Glutamatergic neuron (in vitro differentiated cells): ENCODE data around the gene TUBB1. TPM values are rescaled to one million over a fixed set of nuclear protein-coding genes. Genes with fewer than 3 reads are reported as not detected.

Source experiments
- DNase-seq: peaks from one replicate; pipeline ENCODE4 v3.0.0; 2022
- H3K27ac Mint-ChIP-seq: one replicate; pipeline ENCODE4 v1.8.0; 2020; ENCODE audit warnings: mild to moderate bottlenecking, mixed read lengths, inconsistent platforms; ENCODE audit not compliant: unreplicated experiment
- H3K27me3 Mint-ChIP-seq: one replicate; pipeline ENCODE4 v1.8.0; 2020; ENCODE audit warnings: mild to moderate bottlenecking, moderate library complexity, mixed read lengths, inconsistent platforms; ENCODE audit not compliant: unreplicated experiment
- H3K36me3 Mint-ChIP-seq: one replicate; pipeline ENCODE4 v1.8.0; 2020; ENCODE audit warnings: mild to moderate bottlenecking, mixed read lengths, inconsistent platforms; ENCODE audit not compliant: unreplicated experiment
- H3K4me1 Mint-ChIP-seq: one replicate; pipeline ENCODE4 v1.8.0; 2020; ENCODE audit warnings: mild to moderate bottlenecking, low read depth, mixed read lengths, inconsistent platforms; ENCODE audit not compliant: unreplicated experiment
- H3K4me3 Mint-ChIP-seq: one replicate; pipeline ENCODE4 v1.8.0; 2020; ENCODE audit warnings: mild to moderate bottlenecking, mixed read lengths, inconsistent platforms; ENCODE audit not compliant: unreplicated experiment
- H3K9me3 Mint-ChIP-seq: one replicate; pipeline ENCODE4 v1.8.0; 2020; ENCODE audit warnings: mild to moderate bottlenecking, moderate library complexity, mixed read lengths, inconsistent platforms; ENCODE audit not compliant: unreplicated experiment
- CTCF ChIP-seq: fragments of 200-600 bp; sonication (generic); IDR thresholded peaks from one replicate; pipeline ENCODE4 v1.5.0; 2021; ENCODE audit not compliant: partially characterized antibody, unreplicated experiment
- total RNA-seq: library from RNA; stranded (reverse); fragmentation: NEBNext Ultra II Directional; extraction: Animal tissue kit (Norgen Biotek cat#: 25700); gene quantifications from one replicate; pipeline ENCODE4 v1.2.1, GENCODE V29; 2021; ENCODE audit not compliant: unreplicated experiment

The TUBB1 gene
- total RNA-seq, 1 donor from 2014 or later = not detected

DNA sequence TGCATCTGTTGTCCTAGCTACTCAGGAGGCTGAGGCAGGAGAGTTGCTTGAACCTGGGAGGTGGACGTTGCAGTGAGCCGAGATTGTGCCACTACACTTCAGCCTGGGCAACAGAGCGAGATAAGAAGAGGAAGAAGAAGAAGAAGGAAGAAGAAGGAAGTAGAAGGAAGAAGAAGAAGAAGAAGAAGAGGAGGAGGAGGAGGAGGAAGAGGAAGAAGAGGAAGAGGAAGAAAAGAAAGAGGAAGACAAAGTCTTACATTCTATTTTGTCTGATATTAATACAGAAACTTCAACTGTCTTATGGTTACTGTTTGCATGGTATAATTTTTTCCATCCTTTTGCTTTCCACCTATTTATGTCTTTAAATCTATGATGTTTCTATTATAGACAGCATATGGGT is 45.4 kb upstream of the TUBB1 start:
- Mint-ChIP-seq H3K4me1 (no peaks in the 10 kb centered on the region), H3K9me3 (peaks cover 2% of the 10 kb centered on the region), H3K4me3 (no peak overlapping the region), H3K36me3 (peaks cover 18% of the 10 kb centered on the region), H3K27me3 (peaks cover 1% of the 10 kb centered on the region), H3K27ac (no peak overlapping the region)
- no peak for DNase-seq
- no peak for TF ChIP-seq CTCF

DNA sequence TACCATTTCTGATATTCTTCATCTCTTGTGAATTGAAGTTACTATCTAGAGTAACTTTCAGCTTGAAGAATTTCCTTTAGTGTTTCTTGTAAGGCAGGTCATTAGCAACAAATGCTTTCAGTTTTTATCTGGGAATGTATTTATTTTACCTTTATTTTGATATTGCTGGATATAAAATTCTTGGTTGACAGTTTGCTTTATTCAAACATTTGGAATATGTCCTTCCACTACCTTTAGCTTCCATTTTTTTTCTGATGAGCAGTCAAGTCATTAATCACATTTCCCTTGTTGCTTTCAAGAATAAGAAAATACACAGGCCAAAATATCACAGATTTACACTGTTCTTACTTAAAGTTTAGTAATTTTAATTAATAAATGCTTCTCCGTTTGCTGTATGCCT is 43.9 kb upstream of the TUBB1 start:
- no peak overlapping the region for H3K27ac Mint-ChIP-seq
- peaks cover 1% of the 10 kb centered on the region for H3K27me3 Mint-ChIP-seq
- H3K4me1 Mint-ChIP-seq = no peaks in the 10 kb centered on the region
- TF ChIP-seq CTCF = no peak
- no peak for DNase-seq
- H3K9me3 Mint-ChIP-seq = peaks cover 2% of the 10 kb centered on the region
- no peak overlapping the region for H3K4me3 Mint-ChIP-seq
- H3K36me3 Mint-ChIP-seq = peaks cover 11% of the 10 kb centered on the region

DNA sequence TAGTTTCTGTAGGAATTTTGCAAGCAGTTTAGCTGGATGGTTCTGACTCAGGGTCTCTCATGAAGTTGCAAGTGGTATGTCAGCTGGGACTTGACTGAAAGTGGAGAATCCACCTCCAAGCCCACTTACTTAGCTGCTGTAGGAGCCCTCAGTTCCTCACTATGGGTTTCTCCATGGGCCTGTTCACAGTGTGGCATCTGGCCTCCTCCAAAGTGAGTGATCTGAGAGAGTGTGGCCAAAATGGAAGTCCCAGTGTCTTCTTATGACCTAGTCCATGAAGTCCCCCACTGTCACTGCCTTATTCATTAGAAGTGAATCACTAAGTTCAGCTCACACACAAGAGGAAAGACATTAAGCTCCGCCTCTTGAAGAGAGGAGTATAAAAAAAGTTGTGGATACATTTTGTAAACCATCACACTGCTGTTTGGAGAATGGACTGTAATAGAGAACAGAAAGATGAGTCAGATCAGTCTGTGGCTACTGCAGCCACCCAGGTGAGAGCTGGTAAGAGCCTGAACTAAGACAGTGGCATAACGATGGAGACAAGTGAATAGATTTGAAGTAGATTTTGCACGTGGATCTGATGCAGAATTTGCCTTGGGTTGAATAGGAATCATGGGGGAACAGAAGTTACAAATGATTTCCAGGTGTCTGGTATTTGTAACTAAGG is 43.0 kb upstream of the TUBB1 start:
- no peak for DNase-seq
- H3K4me1 Mint-ChIP-seq = no peaks in the 10 kb centered on the region
- H3K9me3 Mint-ChIP-seq = peaks cover 2% of the 10 kb centered on the region
- H3K27me3 Mint-ChIP-seq = peaks cover 1% of the 10 kb centered on the region
- no peak overlapping the region for H3K4me3 Mint-ChIP-seq
- H3K27ac Mint-ChIP-seq = no peak overlapping the region
- peaks cover 11% of the 10 kb centered on the region for H3K36me3 Mint-ChIP-seq
- no peak for TF ChIP-seq CTCF

- Mint-ChIP-seq H3K36me3 (peaks cover 11% of the 10 kb centered on the region), H3K27me3 (peaks cover 4% of the 10 kb centered on the region), H3K27ac (no peak overlapping the region), H3K4me3 (no peak overlapping the region), H3K4me1 (peaks cover 7% of the 10 kb centered on the region), H3K9me3 (peaks cover 2% of the 10 kb centered on the region)
- no peak for DNase-seq
- no peak for TF ChIP-seq CTCF
Observed at GRCh38 chr20:58978351-58979190, 40.7 kb upstream of the TUBB1 start.
